Heart left ventricle (tissue), 16 donors: Measurements from ENCODE around the gene IFI30. TPM values are rescaled to one million over a fixed set of nuclear protein-coding genes. Genes with fewer than 3 reads are reported as not detected.

Experiments
- ATAC-seq, 4 donors: fragments of 200-7000 bp; cut with Tn5 transposase; one replicate each; pipeline ENCODE4 v1.9.1; 2020 to 2022; ENCODE audit warnings: moderate library complexity in 4 of 4, mild to moderate bottlenecking in 3 of 4, moderate number of reproducible peaks in 1 of 4
- DNase-seq, 5 donors: peaks; one replicate each; pipeline ENCODE4 v3.0.0-alpha.2; 2020
- H3K27ac ChIP-seq, 12 donors: fragments of 200-600 bp; sonication (generic) in 4 of 12; one replicate each; pipeline versions ENCODE4 v1.5.0 to v1.8.0; 2016 to 2022; ENCODE audit warnings: mild to moderate bottlenecking in 2 of 12
- H3K27me3 ChIP-seq, 9 donors: fragments of 200-600 bp; sonication (generic) in 2 of 9; one replicate each; pipeline versions ENCODE4 v1.5.1 to v1.8.0; 2016 to 2022; ENCODE audit warnings: mild to moderate bottlenecking in 3 of 9
- H3K36me3 ChIP-seq, 9 donors: fragments of 200-600 bp; sonication (generic) in 2 of 9; one replicate each; pipeline versions ENCODE4 v1.5.0 to v1.8.0; 2018 to 2022; ENCODE audit warnings: mild to moderate bottlenecking in 2 of 9
- H3K4me1 ChIP-seq, 12 donors: fragments of 200-600 bp; sonication (generic) in 4 of 12; one replicate each; pipeline versions ENCODE4 v1.5.0 to v1.8.0; 2016 to 2022; ENCODE audit warnings: mild to moderate bottlenecking in 3 of 12
- H3K4me3 ChIP-seq, 12 donors: fragments of 200-600 bp; sonication (generic) in 4 of 12; one replicate each; pipeline versions ENCODE4 v1.5.0 to v1.8.0; 2017 to 2022; ENCODE audit warnings: mild to moderate bottlenecking in 9 of 12, moderate library complexity in 4 of 12
- H3K9me3 ChIP-seq, 12 donors: fragments of 200-600 bp; sonication (generic) in 4 of 12; one replicate each; pipeline versions ENCODE4 v1.5.0 to v1.8.0; 2016 to 2022; ENCODE audit warnings: mild to moderate bottlenecking in 1 of 12
- POLR2A ChIP-seq, 2 donors: fragments of 450-650 bp; IDR thresholded peaks; one replicate each; pipeline ENCODE4 v1.6.1; 2017; ENCODE audit warnings: antibody characterized with exemption in 2 of 2, mild to moderate bottlenecking in 2 of 2, moderate library complexity in 2 of 2
- WGBS, 4 donors: extraction: QIAGEN DNeasy Blood & Tissue Kit in 2 of 4; methylation state at CpG; one replicate each; pipeline versions ENCODE4 v1.1.5 to v1.1.7; 2013 to 2018; 5-methylcytosine and 5-hydroxymethylcytosine counted together
- intact Hi-C, 10 donors: fragments of 100-400 bp; cut with DNase I; formaldehyde crosslinking; loops; one replicate each; pipeline versions ENCODE4 v1.11.1 to v1.14.2; 2022
- polyA plus RNA-seq, 2 donors: library from polyadenylated mRNA; stranded (reverse); fragments of 200-250 nt; gene quantifications; one replicate each; pipeline ENCODE4 v1.2.3, GENCODE V29; 2013
- total RNA-seq, 9 donors: library from RNA; depleted of rRNA in 2 of 9; stranded (reverse); fragments of >200 nt in 2 of 9; fragmentation: NEBNext Ultra II Directional in 3 of 9; extraction: Animal tissue kit (Norgen Biotek cat#: 25700) in 3 of 9; gene quantifications; one replicate each; pipeline versions ENCODE4 v1.1.0 to v1.2.4, GENCODE V29; 2016 to 2023
- TF ChIP-seq, protein P1 (sequence below), 12 donors: fragments of 200-600 bp; sonication (generic) in 4 of 12; IDR thresholded peaks; one replicate each; pipeline versions ENCODE4 v1.5.0 to v1.8.0; 2018 to 2022; ENCODE audit warnings: antibody characterized with exemption in 12 of 12, mild to moderate bottlenecking in 5 of 12
- donor health status: ischemic (EF 13 %, LVEDD 7.1; RV severe dilation, severe dysfunction).
- donor health status: healthy with polysubstance abuse.
- donor health status: DM: no; HTN: yes; CAD: no.
- donor health status: DM: no; HTN: no; CAD: no.
- donor health status: ischemic (EF 25% LVEDD 6.9; RV normal size, moderate dysfunction).
- donor health status: ischemic (EF 25% LVEDD 5.7; RV mildly dilated, moderate dysfunction).
- donor health status: healthy.
- donor health status: DM: yes; HTN: yes; CAD: no.
- donor health status: ischemic (EF 35%, LVEDD 5.7; RV mildly dilated, moderate dysfunction).
- donor health status: nonischemic (EF 11% LVEDD 7.7; RV severe dilation, severe dysfunction).
- donor health status: DM: yes; HTN: yes; CAD: no.
- donor health status: PGD.
- donor health status: ischemic (EF 29% LVEDD 5.4; RV normal size, mild dysfunction).
- donor health status: nonischemic (EF 23%, LVEDD 6.1; RV moderate dilation, normal function).

IFI30 gene
- total and polyA plus RNA-seq, 11 donors = 8.9 to 455 (median 15.2) TPM

DNA sequence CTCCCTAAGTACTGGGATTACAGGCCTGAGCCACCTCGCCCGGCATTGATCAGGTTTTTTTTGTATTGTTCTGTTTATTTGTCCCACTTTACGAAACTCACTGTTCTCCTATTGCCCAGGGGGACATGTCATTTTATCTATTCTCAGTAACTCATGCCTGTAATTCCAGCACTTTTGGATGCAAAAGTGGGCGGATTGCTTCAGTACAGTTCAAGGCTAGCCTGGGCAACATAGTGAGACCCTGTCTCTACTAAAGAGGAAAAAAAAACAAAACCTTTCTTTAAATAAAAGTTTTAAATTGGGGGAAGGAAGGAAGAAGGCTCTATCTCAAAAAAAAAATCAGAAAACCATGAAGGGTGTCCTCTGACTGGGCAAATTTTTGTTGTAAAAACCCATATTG is 16.7 kb downstream of the IFI30 start:
- Histone ChIP-seq H3K36me3 (no peaks in the 10 kb centered on the region), H3K27me3 (no peaks in the 10 kb centered on the region), H3K27ac (no peak overlapping the region), H3K4me1 (peaks cover 0 to 25% (median 14%) of the 10 kb centered on the region in 12 donors), H3K4me3 (no peak overlapping the region), H3K9me3 (no peaks in the 10 kb centered on the region)
- intact Hi-C loops = loop anchor here in 2 of 10 donors (5.0 to 10.0 kb wide), 2 partner anchors 62 to 135 kb away; partner anchors contain the start of gene LSM4 (in 1 of the 2)
- ATAC-seq (no peak), DNase-seq (no peak)
- 88 to 97% (median 92%) methylated on average over 4 of the region's 4 CpGs for WGBS, 4 donors
- no peak for TF ChIP-seq POLR2A (IDR thresholded peaks at IDR 0.05)
- TF ChIP-seq, protein P1, sequence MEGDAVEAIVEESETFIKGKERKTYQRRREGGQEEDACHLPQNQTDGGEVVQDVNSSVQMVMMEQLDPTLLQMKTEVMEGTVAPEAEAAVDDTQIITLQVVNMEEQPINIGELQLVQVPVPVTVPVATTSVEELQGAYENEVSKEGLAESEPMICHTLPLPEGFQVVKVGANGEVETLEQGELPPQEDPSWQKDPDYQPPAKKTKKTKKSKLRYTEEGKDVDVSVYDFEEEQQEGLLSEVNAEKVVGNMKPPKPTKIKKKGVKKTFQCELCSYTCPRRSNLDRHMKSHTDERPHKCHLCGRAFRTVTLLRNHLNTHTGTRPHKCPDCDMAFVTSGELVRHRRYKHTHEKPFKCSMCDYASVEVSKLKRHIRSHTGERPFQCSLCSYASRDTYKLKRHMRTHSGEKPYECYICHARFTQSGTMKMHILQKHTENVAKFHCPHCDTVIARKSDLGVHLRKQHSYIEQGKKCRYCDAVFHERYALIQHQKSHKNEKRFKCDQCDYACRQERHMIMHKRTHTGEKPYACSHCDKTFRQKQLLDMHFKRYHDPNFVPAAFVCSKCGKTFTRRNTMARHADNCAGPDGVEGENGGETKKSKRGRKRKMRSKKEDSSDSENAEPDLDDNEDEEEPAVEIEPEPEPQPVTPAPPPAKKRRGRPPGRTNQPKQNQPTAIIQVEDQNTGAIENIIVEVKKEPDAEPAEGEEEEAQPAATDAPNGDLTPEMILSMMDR (IDR thresholded peaks at IDR 0.05) = no peak

DNA sequence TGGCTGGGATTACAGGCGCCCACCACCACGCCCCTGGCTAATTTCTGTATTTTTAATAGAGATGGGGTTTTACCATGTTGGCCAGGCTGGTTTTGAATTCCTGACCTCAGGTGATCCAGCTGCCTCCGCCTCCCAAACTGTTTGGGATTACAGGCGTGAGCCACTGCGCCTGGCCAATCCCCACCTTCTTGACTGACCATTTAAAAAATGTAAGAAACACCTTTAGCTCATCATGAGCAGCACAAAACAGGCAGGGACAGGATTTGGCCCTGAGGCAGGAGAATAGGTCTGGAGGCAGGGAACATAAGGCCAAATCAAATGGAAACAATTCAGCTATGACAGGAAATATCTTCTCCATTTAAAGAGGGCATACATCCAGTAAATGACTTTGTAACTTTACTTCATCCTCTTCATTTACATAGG is 18.0 kb downstream of the IFI30 start:
- no peak for DNase-seq
- no peaks in the 10 kb centered on the region for H3K27me3 ChIP-seq
- 77 to 84% (median 77%) methylated on average over 5 of the region's 5 CpGs for WGBS, 4 donors

GRCh38 chr19:18192673-18193387 is 19.2 kb downstream of the IFI30 start, which contains the start of gene MPV17L2:
Gene MPV17L2, plus strand, starts transcription at chr19:18193218. Its CDS starts 64 bp downstream, at chr19:18193282.
- peak within 1 kb of the TSS; percentile 78 to 99 (median 94) for H3K27ac ChIP-seq
- intact Hi-C loops = loop anchor here in 5 of 10 donors (1.0 to 10.0 kb wide), 6 partner anchors 10 to 132 kb away; partner anchors contain the start of genes LSM4 (in 1 of the 5), PIK3R2 (in 1 of the 5) and RAB3A (in 1 of the 5)
- H3K4me3 ChIP-seq = peak within 1 kb of the TSS; percentile 40 to 99 (median 84)
- H3K9me3 ChIP-seq = no peaks in the 10 kb centered on the region
- DNase-seq (peak; percentile 100), ATAC-seq (peak; percentile 94 to 99 (median 96))
- WGBS, 4 donors = 0 to 1% (median 0%) methylated on average over 40 to 74 of the region's 74 CpGs
- H3K27me3 ChIP-seq = no peaks in the 10 kb centered on the region
- peaks cover 0 to 25% (median 14%) of the 10 kb centered on the region in 12 donors for H3K4me1 ChIP-seq
- TF ChIP-seq, protein P1 (IDR thresholded peaks at IDR 0.05) = no peak
- TF ChIP-seq POLR2A (IDR thresholded peaks at IDR 0.05) = peak; percentile 82 to 89
- peaks cover 0 to 23% (median 16%) of the 10 kb centered on the region in 9 donors for H3K36me3 ChIP-seq

More for the DNA sequence above, 18.0 kb downstream of the IFI30 start:
- Histone ChIP-seq H3K27ac (peak overlapping the region in 11 of 12 donors; percentile 93 to 99 (median 94)), H3K36me3 (peaks cover 0 to 14% (median 10%) of the 10 kb centered on the region in 9 donors), H3K4me1 (peaks cover 0 to 25% (median 14%) of the 10 kb centered on the region in 12 donors), H3K4me3 (peak overlapping the region in 10 of 12 donors; percentile 52 to 98 (median 68)), H3K9me3 (no peaks in the 10 kb centered on the region)
- no peak for TF ChIP-seq POLR2A (IDR thresholded peaks at IDR 0.05)
- TF ChIP-seq, protein P1 (IDR thresholded peaks at IDR 0.05) = peak in 1 of 12 donors; percentile 39
- intact Hi-C loops = loop anchor here in 4 of 10 donors (1.0 to 10.0 kb wide), 5 partner anchors 13 to 133 kb away; partner anchors contain the start of genes LSM4 (in 1 of the 4), PIK3R2 (in 1 of the 4) and RAB3A (in 1 of the 4)
- ATAC-seq = no peak
